ENCODE results near the gene LRFN2. TPM values are rescaled to one million over a fixed set of nuclear protein-coding genes. Genes with fewer than 3 reads are reported as not detected.

The LRFN2 gene
- total and polyA plus RNA-seq, 2 experiments from 2014 or later: 0.29 to 2.5 TPM

DNA sequence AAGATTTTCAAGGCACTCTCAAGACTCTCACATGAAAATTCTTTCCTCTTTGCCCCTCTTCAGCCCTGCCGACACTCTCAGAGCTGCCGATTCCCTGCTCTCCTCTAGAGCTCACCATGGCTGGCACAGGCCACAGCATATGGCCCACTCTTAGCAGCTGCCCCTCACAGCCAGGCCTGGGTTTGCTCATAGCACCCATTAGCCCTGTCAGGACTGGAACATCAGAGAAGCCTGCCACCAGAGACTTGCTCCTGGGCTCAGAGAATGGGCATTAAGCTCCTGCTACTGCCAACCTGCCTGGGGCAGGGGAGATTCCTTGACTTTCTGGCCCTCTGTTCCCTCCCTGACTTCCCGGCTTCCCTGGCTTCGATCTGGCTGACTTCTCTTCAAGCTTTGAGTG lies 96.7 kb downstream of the LRFN2 start:
- Mint-ChIP-seq H3K9me3 (no peaks in the 10 kb centered on the region), H3K4me3 (no peak overlapping the region), H3K4me1 (peaks cover 4% of the 10 kb centered on the region; the same call in 2 of the 3 replicates), H3K36me3 (ENCODE audit: low read depth) (no peaks in the 10 kb centered on the region; the same call in 2 of the 3 replicates), H3K27me3 (ENCODE audit: insufficient read depth, low read depth, poor library complexity) (peaks cover 10% of the 10 kb centered on the region), H3K27ac (no peak overlapping the region)
- Histone ChIP-seq H4K20me1 (replicated peaks; ENCODE audit: insufficient read depth) (no peaks in the 10 kb centered on the region), H3K36me3 (ENCODE audit: insufficient read depth) (no peaks in the 10 kb centered on the region), H2AFZ (no peak overlapping the region), H3K9me2 (ENCODE audit: insufficient read depth) (peaks cover 12% of the 10 kb centered on the region), H3K4me2 (no peak overlapping the region), H3K27ac (ENCODE audit: low read depth) (no peak overlapping the region), H3K4me3 (no peak overlapping the region), H3K27me3 (ENCODE audit: insufficient read depth) (no peaks in the 10 kb centered on the region), H3K4me1 (ENCODE audit: insufficient read depth) (no peaks in the 10 kb centered on the region), H3F3A (replicated peaks; ENCODE audit: low read depth) (no peaks in the 10 kb centered on the region), H3K79me2 (replicated peaks; ENCODE audit: insufficient read depth) (no peaks in the 10 kb centered on the region)
- no peak for DNase-seq (ENCODE audit: low spot score)
- TF ChIP-seq STAT1 (IDR thresholded peaks at IDR 0.05; ENCODE audit: unreplicated experiment) (no peak), ZNF331 (CRISPR knock-in tag; IDR thresholded peaks at IDR 0.05; ENCODE audit: low read depth) (no peak), EZH2 (IDR thresholded peaks at IDR 0.05; ENCODE audit: low read depth, unreplicated experiment) (no peak), JUNB (IDR thresholded peaks at IDR 0.05; ENCODE audit: unreplicated experiment) (no peak), NANOG (IDR thresholded peaks at IDR 0.05; ENCODE audit: borderline replicate concordance) (no peak), POLR2AphosphoS5 (IDR thresholded peaks at IDR 0.05; ENCODE audit: low read depth) (no peak), EZH2phosphoT487 (IDR thresholded peaks at IDR 0.05; ENCODE audit: unreplicated experiment) (no peak), CREB1 (CRISPR knock-in tag; IDR thresholded peaks at IDR 0.05; ENCODE audit: low read depth) (no peak), ZNF114 (CRISPR knock-in tag; IDR thresholded peaks at IDR 0.05) (no peak)
- TF ChIP-seq, protein P1, sequence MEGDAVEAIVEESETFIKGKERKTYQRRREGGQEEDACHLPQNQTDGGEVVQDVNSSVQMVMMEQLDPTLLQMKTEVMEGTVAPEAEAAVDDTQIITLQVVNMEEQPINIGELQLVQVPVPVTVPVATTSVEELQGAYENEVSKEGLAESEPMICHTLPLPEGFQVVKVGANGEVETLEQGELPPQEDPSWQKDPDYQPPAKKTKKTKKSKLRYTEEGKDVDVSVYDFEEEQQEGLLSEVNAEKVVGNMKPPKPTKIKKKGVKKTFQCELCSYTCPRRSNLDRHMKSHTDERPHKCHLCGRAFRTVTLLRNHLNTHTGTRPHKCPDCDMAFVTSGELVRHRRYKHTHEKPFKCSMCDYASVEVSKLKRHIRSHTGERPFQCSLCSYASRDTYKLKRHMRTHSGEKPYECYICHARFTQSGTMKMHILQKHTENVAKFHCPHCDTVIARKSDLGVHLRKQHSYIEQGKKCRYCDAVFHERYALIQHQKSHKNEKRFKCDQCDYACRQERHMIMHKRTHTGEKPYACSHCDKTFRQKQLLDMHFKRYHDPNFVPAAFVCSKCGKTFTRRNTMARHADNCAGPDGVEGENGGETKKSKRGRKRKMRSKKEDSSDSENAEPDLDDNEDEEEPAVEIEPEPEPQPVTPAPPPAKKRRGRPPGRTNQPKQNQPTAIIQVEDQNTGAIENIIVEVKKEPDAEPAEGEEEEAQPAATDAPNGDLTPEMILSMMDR (conservative IDR thresholded peaks at IDR 0.05; ENCODE audit: low read depth in 2 of 2): no peak
- TF ChIP-seq, protein P2, sequence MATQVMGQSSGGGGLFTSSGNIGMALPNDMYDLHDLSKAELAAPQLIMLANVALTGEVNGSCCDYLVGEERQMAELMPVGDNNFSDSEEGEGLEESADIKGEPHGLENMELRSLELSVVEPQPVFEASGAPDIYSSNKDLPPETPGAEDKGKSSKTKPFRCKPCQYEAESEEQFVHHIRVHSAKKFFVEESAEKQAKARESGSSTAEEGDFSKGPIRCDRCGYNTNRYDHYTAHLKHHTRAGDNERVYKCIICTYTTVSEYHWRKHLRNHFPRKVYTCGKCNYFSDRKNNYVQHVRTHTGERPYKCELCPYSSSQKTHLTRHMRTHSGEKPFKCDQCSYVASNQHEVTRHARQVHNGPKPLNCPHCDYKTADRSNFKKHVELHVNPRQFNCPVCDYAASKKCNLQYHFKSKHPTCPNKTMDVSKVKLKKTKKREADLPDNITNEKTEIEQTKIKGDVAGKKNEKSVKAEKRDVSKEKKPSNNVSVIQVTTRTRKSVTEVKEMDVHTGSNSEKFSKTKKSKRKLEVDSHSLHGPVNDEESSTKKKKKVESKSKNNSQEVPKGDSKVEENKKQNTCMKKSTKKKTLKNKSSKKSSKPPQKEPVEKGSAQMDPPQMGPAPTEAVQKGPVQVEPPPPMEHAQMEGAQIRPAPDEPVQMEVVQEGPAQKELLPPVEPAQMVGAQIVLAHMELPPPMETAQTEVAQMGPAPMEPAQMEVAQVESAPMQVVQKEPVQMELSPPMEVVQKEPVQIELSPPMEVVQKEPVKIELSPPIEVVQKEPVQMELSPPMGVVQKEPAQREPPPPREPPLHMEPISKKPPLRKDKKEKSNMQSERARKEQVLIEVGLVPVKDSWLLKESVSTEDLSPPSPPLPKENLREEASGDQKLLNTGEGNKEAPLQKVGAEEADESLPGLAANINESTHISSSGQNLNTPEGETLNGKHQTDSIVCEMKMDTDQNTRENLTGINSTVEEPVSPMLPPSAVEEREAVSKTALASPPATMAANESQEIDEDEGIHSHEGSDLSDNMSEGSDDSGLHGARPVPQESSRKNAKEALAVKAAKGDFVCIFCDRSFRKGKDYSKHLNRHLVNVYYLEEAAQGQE (IDR thresholded peaks at IDR 0.05; ENCODE audit: unreplicated experiment): no peak
- TF ChIP-seq, protein P3, sequence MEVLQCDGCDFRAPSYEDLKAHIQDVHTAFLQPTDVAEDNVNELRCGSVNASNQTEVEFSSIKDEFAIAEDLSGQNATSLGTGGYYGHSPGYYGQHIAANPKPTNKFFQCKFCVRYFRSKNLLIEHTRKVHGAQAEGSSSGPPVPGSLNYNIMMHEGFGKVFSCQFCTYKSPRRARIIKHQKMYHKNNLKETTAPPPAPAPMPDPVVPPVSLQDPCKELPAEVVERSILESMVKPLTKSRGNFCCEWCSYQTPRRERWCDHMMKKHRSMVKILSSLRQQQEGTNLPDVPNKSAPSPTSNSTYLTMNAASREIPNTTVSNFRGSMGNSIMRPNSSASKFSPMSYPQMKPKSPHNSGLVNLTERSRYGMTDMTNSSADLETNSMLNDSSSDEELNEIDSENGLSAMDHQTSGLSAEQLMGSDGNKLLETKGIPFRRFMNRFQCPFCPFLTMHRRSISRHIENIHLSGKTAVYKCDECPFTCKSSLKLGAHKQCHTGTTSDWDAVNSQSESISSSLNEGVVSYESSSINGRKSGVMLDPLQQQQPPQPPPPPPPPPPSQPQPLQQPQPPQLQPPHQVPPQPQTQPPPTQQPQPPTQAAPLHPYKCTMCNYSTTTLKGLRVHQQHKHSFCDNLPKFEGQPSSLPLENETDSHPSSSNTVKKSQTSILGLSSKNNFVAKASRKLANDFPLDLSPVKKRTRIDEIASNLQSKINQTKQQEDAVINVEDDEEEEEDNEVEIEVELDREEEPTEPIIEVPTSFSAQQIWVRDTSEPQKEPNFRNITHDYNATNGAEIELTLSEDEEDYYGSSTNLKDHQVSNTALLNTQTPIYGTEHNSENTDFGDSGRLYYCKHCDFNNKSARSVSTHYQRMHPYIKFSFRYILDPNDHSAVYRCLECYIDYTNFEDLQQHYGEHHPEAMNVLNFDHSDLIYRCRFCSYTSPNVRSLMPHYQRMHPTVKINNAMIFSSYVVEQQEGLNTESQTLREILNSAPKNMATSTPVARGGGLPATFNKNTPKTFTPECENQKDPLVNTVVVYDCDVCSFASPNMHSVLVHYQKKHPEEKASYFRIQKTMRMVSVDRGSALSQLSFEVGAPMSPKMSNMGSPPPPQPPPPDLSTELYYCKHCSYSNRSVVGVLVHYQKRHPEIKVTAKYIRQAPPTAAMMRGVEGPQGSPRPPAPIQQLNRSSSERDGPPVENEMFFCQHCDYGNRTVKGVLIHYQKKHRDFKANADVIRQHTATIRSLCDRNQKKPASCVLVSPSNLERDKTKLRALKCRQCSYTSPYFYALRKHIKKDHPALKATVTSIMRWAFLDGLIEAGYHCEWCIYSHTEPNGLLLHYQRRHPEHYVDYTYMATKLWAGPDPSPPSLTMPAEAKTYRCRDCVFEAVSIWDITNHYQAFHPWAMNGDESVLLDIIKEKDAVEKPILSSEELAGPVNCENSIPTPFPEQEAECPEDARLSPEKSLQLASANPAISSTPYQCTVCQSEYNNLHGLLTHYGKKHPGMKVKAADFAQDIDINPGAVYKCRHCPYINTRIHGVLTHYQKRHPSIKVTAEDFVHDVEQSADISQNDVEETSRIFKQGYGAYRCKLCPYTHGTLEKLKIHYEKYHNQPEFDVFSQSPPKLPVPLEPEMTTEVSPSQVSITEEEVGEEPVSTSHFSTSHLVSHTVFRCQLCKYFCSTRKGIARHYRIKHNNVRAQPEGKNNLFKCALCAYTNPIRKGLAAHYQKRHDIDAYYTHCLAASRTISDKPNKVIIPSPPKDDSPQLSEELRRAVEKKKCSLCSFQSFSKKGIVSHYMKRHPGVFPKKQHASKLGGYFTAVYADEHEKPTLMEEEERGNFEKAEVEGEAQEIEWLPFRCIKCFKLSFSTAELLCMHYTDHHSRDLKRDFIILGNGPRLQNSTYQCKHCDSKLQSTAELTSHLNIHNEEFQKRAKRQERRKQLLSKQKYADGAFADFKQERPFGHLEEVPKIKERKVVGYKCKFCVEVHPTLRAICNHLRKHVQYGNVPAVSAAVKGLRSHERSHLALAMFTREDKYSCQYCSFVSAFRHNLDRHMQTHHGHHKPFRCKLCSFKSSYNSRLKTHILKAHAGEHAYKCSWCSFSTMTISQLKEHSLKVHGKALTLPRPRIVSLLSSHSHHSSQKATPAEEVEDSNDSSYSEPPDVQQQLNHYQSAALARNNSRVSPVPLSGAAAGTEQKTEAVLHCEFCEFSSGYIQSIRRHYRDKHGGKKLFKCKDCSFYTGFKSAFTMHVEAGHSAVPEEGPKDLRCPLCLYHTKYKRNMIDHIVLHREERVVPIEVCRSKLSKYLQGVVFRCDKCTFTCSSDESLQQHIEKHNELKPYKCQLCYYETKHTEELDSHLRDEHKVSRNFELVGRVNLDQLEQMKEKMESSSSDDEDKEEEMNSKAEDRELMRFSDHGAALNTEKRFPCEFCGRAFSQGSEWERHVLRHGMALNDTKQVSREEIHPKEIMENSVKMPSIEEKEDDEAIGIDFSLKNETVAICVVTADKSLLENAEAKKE (CRISPR knock-in tag; IDR thresholded peaks at IDR 0.05): no peak
- TF ChIP-seq, protein P4, sequence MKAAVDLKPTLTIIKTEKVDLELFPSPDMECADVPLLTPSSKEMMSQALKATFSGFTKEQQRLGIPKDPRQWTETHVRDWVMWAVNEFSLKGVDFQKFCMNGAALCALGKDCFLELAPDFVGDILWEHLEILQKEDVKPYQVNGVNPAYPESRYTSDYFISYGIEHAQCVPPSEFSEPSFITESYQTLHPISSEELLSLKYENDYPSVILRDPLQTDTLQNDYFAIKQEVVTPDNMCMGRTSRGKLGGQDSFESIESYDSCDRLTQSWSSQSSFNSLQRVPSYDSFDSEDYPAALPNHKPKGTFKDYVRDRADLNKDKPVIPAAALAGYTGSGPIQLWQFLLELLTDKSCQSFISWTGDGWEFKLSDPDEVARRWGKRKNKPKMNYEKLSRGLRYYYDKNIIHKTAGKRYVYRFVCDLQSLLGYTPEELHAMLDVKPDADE (IDR thresholded peaks at IDR 0.05): no peak
- no peak for ATAC-seq

All from GM23338 (cell line).